CD14-positive monocyte (primary cell): ENCODE data around the gene IRF7. TPM values are rescaled to one million over a fixed set of nuclear protein-coding genes. Genes with fewer than 3 reads are reported as not detected.
"Not testable (repeated sequence)": the region's sequence is repeated elsewhere in the genome, so short reads cannot be mapped to it uniquely, and the experiment has no call there.

Experiments used
- DNase-seq, 3 donors: peaks; one replicate each; pipeline ENCODE4 v3.0.0-alpha.2; 2011 to 2022
- H2AFZ ChIP-seq: 2 replicates; pipeline ENCODE4 v1.6.0; 2012; ENCODE audit warnings: mild to moderate bottlenecking, low read depth, low read length, inconsistent platforms; ENCODE audit not compliant: insufficient read depth, poor library complexity, severe bottlenecking
- H3K27ac ChIP-seq, 2 donors: 1 replicate in 1 of 2; 2 replicates in 1 of 2; pipeline ENCODE4 v1.5.1; 2012 to 2013; ENCODE audit warnings: low read length in 2 of 2, control low read depth in 1 of 2, inconsistent platforms in 1 of 2, low read depth in 1 of 2, mild to moderate bottlenecking in 1 of 2
- H3K27me3 ChIP-seq, 2 donors: one replicate each; pipeline versions ENCODE4 v1.6.0 to v1.6.1; 2011 to 2013; ENCODE audit warnings: low read length in 2 of 2; ENCODE audit not compliant: control insufficient read depth in 2 of 2, insufficient read depth in 2 of 2
- H3K36me3 ChIP-seq, 2 donors: replicated peaks in 1 of 2; 1 replicate in 1 of 2; 2 replicates in 1 of 2; pipeline versions ENCODE4 v1.5.1 to v1.6.1; 2012 to 2013; ENCODE audit warnings: low read length in 2 of 2, control low read depth in 1 of 2, inconsistent platforms in 1 of 2, mild to moderate bottlenecking in 1 of 2; ENCODE audit not compliant: insufficient read depth in 2 of 2, control insufficient read depth in 1 of 2
- H3K4me1 ChIP-seq, 2 donors: 1 replicate in 1 of 2; 2 replicates in 1 of 2; pipeline versions ENCODE4 v1.5.1 to v1.6.1; 2012 to 2013; ENCODE audit warnings: low read length in 2 of 2, control low read depth in 1 of 2, inconsistent platforms in 1 of 2, mild to moderate bottlenecking in 1 of 2, moderate library complexity in 1 of 2; ENCODE audit not compliant: insufficient read depth in 2 of 2, control insufficient read depth in 1 of 2
- H3K4me2 ChIP-seq: replicated peaks from 2 replicates; pipeline ENCODE3; 2012; ENCODE audit warnings: low read length, moderate library complexity, mild to moderate bottlenecking; ENCODE audit not compliant: poor library complexity, severe bottlenecking; ENCODE audit errors: extremely low read depth
- H3K4me3 ChIP-seq, 3 experiments: fragments of 200-600 bp in 1 of 3; sonication (generic) in 1 of 3; replicated peaks in 1 of 3; 1 replicate in 2 of 3; 2 replicates in 1 of 3; pipeline ENCODE4 v1.5.1; 2011 to 2013; ENCODE audit warnings: low read length in 3 of 3, mild to moderate bottlenecking in 3 of 3, control low read depth in 2 of 3, low read depth in 2 of 3, inconsistent platforms in 1 of 3, moderate library complexity in 1 of 3
- H3K79me2 ChIP-seq: 2 replicates; pipeline ENCODE4 v1.6.0; 2012; ENCODE audit warnings: mild to moderate bottlenecking, control low read depth, inconsistent platforms, low read length, moderate library complexity; ENCODE audit not compliant: insufficient read depth
- H3K9ac ChIP-seq: 2 replicates; pipeline ENCODE4 v1.6.0; 2017; ENCODE audit warnings: low read length, mild to moderate bottlenecking; ENCODE audit not compliant: insufficient read depth, poor library complexity, severe bottlenecking
- H3K9me3 ChIP-seq, 2 donors: replicated peaks in 1 of 2; 1 replicate in 1 of 2; 2 replicates in 1 of 2; pipeline versions ENCODE4 v1.5.1 to v1.6.1; 2012 to 2013; ENCODE audit warnings: low read length in 2 of 2, control low read depth in 1 of 2; ENCODE audit not compliant: control insufficient read depth in 1 of 2, insufficient read depth in 1 of 2
- H4K20me1 ChIP-seq: 2 replicates; pipeline ENCODE4 v1.6.0; 2012; ENCODE audit warnings: mild to moderate bottlenecking, low read length, control low read depth, moderate library complexity; ENCODE audit not compliant: insufficient read depth
- H3K27ac Mint-ChIP-seq, 7 donors: one replicate each; pipeline ENCODE4 v1.8.0; 2020; ENCODE audit warnings: mild to moderate bottlenecking in 7 of 7, mixed read lengths in 7 of 7, moderate library complexity in 6 of 7, inconsistent platforms in 2 of 7
- H3K27me3 Mint-ChIP-seq, 3 donors: one replicate each; pipeline ENCODE4 v1.8.0; 2021 to 2022; ENCODE audit warnings: low read depth in 3 of 3, mild to moderate bottlenecking in 3 of 3, mixed read lengths in 3 of 3, moderate library complexity in 3 of 3, inconsistent platforms in 1 of 3
- H3K36me3 Mint-ChIP-seq, 2 donors: one replicate each; pipeline ENCODE4 v1.8.0; 2020; ENCODE audit warnings: mixed read lengths in 2 of 2, inconsistent platforms in 1 of 2, mild to moderate bottlenecking in 1 of 2
- H3K4me1 Mint-ChIP-seq: one replicate; pipeline ENCODE4 v1.8.0; 2020; ENCODE audit warnings: mild to moderate bottlenecking, mixed read lengths
- H3K4me3 Mint-ChIP-seq, 2 donors: one replicate each; pipeline ENCODE4 v1.8.0; 2020; ENCODE audit warnings: mild to moderate bottlenecking in 2 of 2, mixed read lengths in 2 of 2, moderate library complexity in 1 of 2
- H3K9me3 Mint-ChIP-seq, 7 donors: one replicate each; pipeline ENCODE4 v1.8.0; 2020 to 2022; ENCODE audit warnings: mixed read lengths in 7 of 7, mild to moderate bottlenecking in 6 of 7, moderate library complexity in 6 of 7, inconsistent platforms in 2 of 7
- CTCF ChIP-seq: fragments of 200-600 bp; IDR thresholded peaks from one replicate; pipeline ENCODE4 v1.8.0; 2022; ENCODE audit warnings: antibody characterized with exemption, mild to moderate bottlenecking
- WGBS: methylation state at CpG from one replicate; pipeline ENCODE4 v1.1.5; 2013; ENCODE audit warnings: missing lambda C conversion rate; ENCODE audit not compliant: insufficient coverage; 5-methylcytosine and 5-hydroxymethylcytosine counted together
- intact Hi-C, 2 donors: fragments of 100-400 bp; cut with micrococcal nuclease; formaldehyde crosslinking; loops; one replicate each; pipeline versions ENCODE4 v1.15.0 to v1.15.1; 2023
- polyA plus RNA-seq, 3 donors: library from polyadenylated mRNA; depleted of rRNA in 1 of 3; unstranded in 2 of 3; stranded (reverse) in 1 of 3; fragments of 300-500 nt in 2 of 3; fragments of >200 nt in 1 of 3; fragmentation: Illumina TruSeq in 2 of 3; gene quantifications; 1 replicate in 2 of 3; 2 replicates in 1 of 3; pipeline ENCODE4 v1.2.3, GENCODE V29; 2012 to 2021

The IRF7 gene
- polyA plus RNA-seq, 3 donors: 38.6 to 125 (median 42.9) TPM

- no peaks in the 10 kb centered on the region for H3K79me2 ChIP-seq
- H3K4me1 ChIP-seq: no peaks in the 10 kb centered on the region
- Mint-ChIP-seq H3K9me3 (peaks cover 0 to 12% (median 4%) of the 10 kb centered on the region in 7 donors), H3K4me3 (no peak overlapping the region), H3K4me1 (no peaks in the 10 kb centered on the region), H3K27me3 (no peaks in the 10 kb centered on the region), H3K36me3 (peaks cover 35 to 79% of the 10 kb centered on the region in 2 donors), H3K27ac (no peak overlapping the region)
- no peaks in the 10 kb centered on the region for H4K20me1 ChIP-seq
- no peak overlapping the region for H3K9ac ChIP-seq
- H3K27me3 ChIP-seq: no peaks in the 10 kb centered on the region
- no peak overlapping the region for H3K4me3 ChIP-seq
- H3K27ac ChIP-seq: no peak overlapping the region
- no peak overlapping the region for H3K4me2 ChIP-seq
- no peak for TF ChIP-seq CTCF
- peaks cover 17 to 57% of the 10 kb centered on the region in 2 donors for H3K36me3 ChIP-seq
- peaks cover 0 to 6% of the 10 kb centered on the region in 2 donors for H3K9me3 ChIP-seq
- no peak for DNase-seq
- 98% methylated on average over 6 of the region's 10 CpGs for WGBS
- H2AFZ ChIP-seq: no peak overlapping the region
- intact Hi-C loops: no loop called here
These were observed 34.7 kb upstream of the IRF7 start for GRCh38 chr11:650482-650881.

- H3K4me1 Mint-ChIP-seq, DNase-seq, intact Hi-C loops, H3K27ac ChIP-seq, H3K9me3 Mint-ChIP-seq, H3K79me2 ChIP-seq, H3K4me1 ChIP-seq, H2AFZ ChIP-seq, H3K4me3 ChIP-seq, H3K9me3 ChIP-seq, H3K27me3 Mint-ChIP-seq, H3K9ac ChIP-seq, H3K4me3 Mint-ChIP-seq, H3K27me3 ChIP-seq, H4K20me1 ChIP-seq, H3K27ac Mint-ChIP-seq, H3K4me2 ChIP-seq: not testable (repeated sequence)
- H3K36me3 ChIP-seq: peaks cover 26 to 73% of the 10 kb centered on the region in 2 donors
- 97% methylated on average over 4 of the region's 14 CpGs for WGBS
- peaks cover 38 to 87% of the 10 kb centered on the region in 2 donors for H3K36me3 Mint-ChIP-seq
These were observed 32.0 kb upstream of the IRF7 start for GRCh38 chr11:647672-648158.
